ENCODE measurements around the gene FUOM. TPM values are rescaled to one million over a fixed set of nuclear protein-coding genes. Genes with fewer than 3 reads are reported as not detected.

Gene FUOM
- total RNA-seq, 1 donor from 2014 or later, result 24.8 TPM

- DNase-seq, result no peak
Observed at GRCh38 chr10:133366130-133366478, 8.3 kb upstream of the FUOM start.

DNA sequence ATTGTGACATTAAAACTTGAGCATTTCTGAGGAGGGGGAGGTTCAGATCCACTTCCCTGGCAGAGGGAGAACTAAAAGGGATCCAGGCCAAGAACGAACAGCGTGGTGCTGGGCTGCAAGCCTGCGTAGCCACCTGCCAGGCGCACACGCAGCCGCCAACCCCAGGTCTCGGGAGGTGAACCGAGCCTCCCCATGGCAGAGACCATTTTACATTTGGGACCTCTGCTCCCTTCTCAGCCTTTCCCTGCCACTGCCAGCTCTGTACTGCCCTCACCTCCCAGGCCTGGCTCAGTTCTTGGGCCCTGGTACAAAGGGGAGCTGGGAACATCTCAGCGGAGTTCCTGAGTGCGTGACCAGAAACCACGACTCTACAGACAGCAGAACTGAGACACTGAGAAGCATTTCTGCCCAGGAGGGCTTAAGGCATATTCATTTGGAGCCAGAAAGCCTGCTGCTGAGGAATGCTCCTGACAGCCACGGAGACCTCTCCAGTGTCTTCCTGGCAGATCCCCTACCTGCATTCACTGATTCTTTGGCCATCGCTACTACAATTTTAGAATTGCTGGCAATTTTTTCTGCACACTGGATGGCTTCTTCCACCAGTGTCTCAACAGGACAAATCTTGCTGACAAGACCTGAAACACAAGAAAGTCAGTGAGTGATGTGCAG lies 7.8 kb upstream of the FUOM start:
- no peak for DNase-seq

- no peak for DNase-seq
Observed at GRCh38 chr10:133364645-133365431, 7.0 kb upstream of the FUOM start.

GRCh38 chr10:133362846-133363245 lies 5.0 kb upstream of the FUOM start:
- DNase-seq, result no peak

GRCh38 chr10:133361773-133362441 lies 4.1 kb upstream of the FUOM start:
- DNase-seq, result no peak

DNA sequence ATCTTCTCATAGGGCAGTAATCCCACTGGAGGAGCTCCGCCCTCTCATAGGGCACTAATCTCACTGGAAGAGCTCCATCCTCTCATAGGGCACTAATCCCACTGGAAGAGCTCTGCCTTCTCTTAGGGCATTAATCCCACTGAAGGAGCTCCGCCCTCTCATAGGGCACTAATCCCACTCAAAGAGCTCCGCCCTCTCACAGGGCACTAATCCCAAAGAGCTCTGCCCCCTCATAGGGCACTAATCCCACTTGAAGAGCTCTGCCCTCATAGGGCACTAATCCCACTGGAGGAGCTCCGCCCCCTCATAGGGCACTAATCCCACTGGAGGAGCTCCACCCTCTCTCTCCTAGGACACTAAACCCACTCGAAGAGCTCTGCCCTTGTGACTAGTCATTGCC lies 3.4 kb upstream of the FUOM start:
- DNase-seq, result no peak

GRCh38 chr10:133359972-133360610 lies 2.3 kb upstream of the FUOM start:
- no peak for DNase-seq

DNA sequence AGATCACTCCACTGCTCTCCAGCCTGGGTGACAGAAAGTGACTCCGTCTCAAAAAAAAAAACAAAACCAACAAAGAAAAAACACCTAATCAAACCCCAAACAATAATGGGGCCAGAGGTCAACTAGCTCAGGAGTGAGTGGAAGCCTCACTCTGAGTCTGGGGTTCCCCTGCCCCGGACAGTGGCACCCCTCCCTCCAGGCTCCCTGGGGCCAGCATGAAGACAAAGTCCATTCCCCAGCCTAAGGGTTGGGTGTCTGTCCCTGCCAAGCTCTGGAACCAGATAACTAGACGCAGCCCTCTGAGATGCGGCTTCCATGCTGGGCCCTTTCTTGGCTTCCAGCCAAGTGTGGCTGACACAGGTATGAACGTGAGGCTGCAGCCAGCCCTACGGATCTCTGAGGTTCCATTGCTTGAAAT lies 1.7 kb upstream of the FUOM start:
- no peak for DNase-seq

GRCh38 chr10:133358925-133359310 lies 1.1 kb upstream of the FUOM start:
- no peak for DNase-seq

DNA sequence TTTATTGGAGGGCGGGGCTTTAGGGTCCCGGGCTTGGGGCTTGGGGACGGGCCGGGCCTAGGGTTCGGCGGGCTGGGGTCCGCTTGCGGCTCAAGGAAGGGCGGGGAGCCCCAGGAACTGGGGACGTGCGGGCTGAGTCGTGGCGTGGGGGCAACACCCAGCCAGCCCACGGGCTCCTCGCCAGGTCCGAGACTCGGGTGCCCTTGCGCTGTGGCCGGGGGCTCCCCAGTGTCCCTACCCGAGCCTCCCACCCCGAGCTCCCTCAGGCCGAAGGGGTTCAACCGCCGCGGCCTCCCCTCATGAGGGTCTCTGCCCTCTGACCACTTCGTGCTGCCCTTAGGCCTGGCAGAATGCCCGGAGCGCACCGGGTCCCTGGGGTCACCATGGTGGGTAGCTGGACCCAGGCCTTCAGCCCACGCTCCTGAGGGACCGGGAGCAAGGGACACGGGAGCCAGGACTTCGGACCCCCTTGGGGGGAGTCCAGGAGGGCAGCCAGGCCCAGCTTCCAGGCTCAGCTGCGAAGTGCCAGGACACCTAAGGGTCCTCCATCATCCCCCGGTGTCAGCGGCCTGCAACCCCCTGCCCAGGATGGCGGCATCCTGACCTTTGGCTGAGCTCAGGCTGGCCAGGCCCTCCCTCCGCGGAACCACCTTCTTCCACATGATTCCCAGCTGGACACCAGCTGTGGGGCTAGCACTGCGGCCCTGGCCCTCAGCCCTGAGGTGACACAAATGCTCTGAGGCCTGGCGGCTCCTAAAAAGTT lies 524 bp upstream of the FUOM start:
- DNase-seq, result no peak

DNA sequence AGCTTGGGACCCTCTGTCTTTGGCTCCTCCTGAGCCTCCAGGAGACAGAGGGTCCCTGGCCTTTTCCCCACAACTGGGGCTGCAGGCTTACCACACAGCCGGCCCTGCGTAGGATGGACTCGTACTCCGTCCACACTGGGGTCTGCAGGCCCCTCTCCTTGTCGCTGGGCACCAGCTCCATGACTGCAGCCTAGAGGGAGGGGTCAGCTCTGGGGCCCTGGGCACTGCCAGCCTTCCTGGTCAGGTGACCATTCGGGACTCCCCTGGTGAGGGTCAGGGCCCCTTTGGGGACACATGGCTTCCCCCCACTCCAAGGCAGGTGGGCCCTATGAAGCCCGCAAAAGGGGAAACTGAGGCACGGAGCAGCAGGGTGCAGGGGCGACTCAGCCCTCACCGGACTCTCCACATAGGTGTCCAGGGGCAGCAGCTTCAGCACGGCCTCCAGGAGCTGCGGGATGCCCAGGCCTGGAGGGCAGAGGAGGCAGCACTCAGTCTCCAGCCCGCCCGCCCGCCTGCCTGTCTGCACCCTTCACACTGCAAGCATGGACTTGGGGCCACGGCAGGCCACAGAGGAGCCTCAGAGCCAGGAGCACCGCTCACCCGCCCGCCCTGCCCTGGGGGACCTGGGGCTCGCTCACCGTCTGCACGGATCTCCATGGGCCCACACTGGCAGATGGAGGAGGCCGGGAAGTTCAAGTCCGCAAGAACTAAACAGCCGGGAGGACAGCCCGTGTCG lies 1.1 kb downstream of the FUOM start:
- DNase-seq, result no peak

GRCh38 chr10:133355991-133356390 lies 1.8 kb downstream of the FUOM start:
- DNase-seq, result no peak

DNA sequence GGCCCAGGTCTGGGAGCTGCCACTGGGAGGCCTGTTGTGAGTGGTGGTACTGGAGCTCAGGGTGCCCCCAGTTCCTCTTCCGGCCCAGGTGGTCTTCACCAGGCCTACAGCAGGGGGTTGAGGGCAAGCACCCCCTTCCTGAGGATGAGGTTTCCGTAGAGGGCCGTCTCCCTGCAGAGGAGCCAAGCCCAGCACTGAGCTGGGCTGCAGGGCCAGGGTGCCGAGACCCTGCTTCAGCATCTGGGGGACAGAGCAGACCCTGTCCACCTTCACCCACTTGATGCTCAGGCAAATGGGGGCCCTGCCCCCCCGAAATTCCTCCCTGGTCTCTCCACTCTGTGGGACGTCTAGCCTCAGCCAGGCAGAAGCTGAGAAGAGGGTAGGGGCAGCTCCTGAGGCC lies 2.6 kb downstream of the FUOM start:
- no peak for DNase-seq

DNA sequence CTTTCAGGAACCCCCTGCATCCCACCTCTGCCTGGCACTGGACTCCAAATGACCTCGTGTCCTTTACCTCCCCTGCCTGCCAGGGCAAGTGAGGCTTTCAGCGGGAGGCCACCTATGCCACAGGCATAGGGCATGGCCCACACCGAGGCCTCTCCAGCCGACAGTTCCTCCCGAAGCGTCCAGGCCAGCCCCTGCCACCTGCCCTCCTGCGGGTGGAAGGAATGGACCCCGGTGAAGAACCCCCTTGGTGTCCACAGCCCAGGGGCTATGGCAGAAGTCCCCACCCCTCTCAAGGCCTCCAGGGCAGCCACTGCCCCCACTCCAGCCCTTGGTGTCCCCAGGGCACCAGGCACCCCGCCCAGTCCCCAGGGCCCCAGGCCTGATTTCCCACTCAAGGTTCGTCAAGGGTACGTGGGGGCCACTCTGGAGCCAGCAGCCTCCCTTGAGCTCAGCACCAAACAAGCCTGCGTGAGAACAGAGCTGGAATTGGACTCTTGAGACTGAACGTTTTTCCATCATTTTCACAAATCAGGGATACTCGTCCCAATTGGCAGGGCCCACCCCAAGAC lies 3.1 kb downstream of the FUOM start:
- DNase-seq, result no peak

DNA sequence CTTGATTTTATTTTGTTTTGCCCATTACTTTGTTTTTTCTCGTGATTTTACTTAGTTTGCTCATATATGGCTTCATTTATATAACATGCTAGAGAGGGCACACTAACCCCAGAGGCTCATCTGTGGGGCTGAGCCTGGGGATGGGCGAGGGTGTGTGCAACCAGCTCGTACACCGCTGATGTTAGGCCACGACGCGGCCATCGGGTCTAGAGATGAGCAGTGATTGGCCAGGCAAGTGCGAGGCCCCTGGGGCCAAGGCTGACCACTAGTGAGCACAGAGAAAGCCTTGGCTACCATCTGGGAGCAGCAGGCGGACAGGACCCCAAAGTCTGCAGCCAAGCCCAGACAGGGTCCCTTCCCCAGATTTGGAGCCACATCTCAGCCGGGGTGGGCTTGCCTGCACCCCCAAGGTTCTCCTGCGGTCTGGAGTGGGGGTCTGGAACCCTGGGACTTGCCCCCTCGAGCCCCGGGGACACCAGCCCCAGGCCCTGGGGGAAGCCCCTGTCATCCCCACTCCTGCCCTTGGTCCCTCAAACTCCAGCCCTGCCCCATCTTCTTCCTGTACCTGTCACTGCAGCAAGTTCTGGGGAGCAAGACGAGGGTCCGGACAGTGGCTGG lies 3.7 kb downstream of the FUOM start:
- no peak for DNase-seq

- DNase-seq, result no peak
Observed at GRCh38 chr10:133353202-133353959, 4.4 kb downstream of the FUOM start.

GRCh38 chr10:133351408-133352318 lies 6.2 kb downstream of the FUOM start:
- DNase-seq, result no peak

DNA sequence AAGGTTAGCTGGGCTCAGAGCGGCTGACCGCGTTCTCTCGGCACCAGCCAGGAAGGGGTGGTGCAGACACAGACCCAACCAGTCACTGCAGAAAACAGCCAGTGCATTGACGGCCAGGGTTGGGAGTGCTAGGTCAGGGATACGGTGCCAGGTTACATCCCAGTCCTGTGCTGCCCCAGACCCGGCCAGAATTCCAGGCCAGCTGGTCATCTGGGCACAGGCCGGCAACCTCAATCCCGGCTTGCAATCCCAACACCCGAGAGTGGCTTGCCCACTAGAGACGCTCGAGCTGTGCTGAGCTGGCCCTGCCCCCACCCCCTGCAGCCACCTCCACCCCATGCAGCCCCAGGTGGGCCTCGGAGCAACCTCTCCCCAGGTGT lies 6.9 kb downstream of the FUOM start:
- DNase-seq, result no peak

- no peak for DNase-seq
Observed at GRCh38 chr10:133350283-133350949, 7.4 kb downstream of the FUOM start.
